ENCODE measurements around the gene FNDC3B.

FNDC3B gene

GRCh38 chr3:172314591-172315160 is 275.3 kb downstream of the FNDC3B start:
- H2AFZ ChIP-seq (ENCODE audit: low read length), result no peak overlapping the region
- no peak for TF ChIP-seq EZH2 (optimal IDR thresholded peaks at IDR 0.05; ENCODE audit: low read depth, low read length)
- no peak for TF ChIP-seq EZH2phosphoT487 (IDR thresholded peaks at IDR 0.05; ENCODE audit: low read length)
- no peak for TF ChIP-seq CTCF (IDR thresholded peaks at IDR 0.05; ENCODE audit: low read length)
- DNase-seq, result no peak
- peaks cover 23% of the 10 kb centered on the region for H3K36me3 ChIP-seq (replicated peaks; ENCODE audit: insufficient read depth, low read length)
- H3K4me3 ChIP-seq (ENCODE audit: low read length), result no peak overlapping the region
- H3K9ac ChIP-seq (ENCODE audit: low read length), result no peak overlapping the region
- H3K4me2 ChIP-seq (ENCODE audit: low read depth, low read length), result no peak overlapping the region
- H3K4me1 ChIP-seq (ENCODE audit: low read length), result peaks cover 31% of the 10 kb centered on the region
- H3K27me3 ChIP-seq (replicated peaks; ENCODE audit: insufficient read depth, low read length), result no peaks in the 10 kb centered on the region
- H3F3A ChIP-seq (ENCODE audit: insufficient read depth, low read length), result 0 out of 2 replicates have a peak, but pooled peaks cover 11% of the 10 kb centered on the region
- no peaks in the 10 kb centered on the region for H3K9me2 ChIP-seq (replicated peaks; ENCODE audit: insufficient read depth, low read length)
- H3K9me3 ChIP-seq (replicated peaks; ENCODE audit: insufficient read depth, low read length), result no peaks in the 10 kb centered on the region
- H3K79me2 ChIP-seq (ENCODE audit: low read length), result peaks cover 19% of the 10 kb centered on the region
- H3K27ac ChIP-seq (ENCODE audit: low read length), result no peak overlapping the region; the same call in 1 of the 2 replicates
- H4K20me1 ChIP-seq (ENCODE audit: insufficient read depth, low read length), result no peaks in the 10 kb centered on the region

GRCh38 chr3:172315401-172316091 is 276.2 kb downstream of the FNDC3B start:
- TF ChIP-seq CTCF (IDR thresholded peaks at IDR 0.05; ENCODE audit: low read length) (no peak), EZH2phosphoT487 (IDR thresholded peaks at IDR 0.05; ENCODE audit: low read length) (no peak), EZH2 (optimal IDR thresholded peaks at IDR 0.05; ENCODE audit: low read depth, low read length) (no peak)
- Histone ChIP-seq H3K79me2 (ENCODE audit: low read length) (peaks cover 22% of the 10 kb centered on the region), H3K27me3 (replicated peaks; ENCODE audit: insufficient read depth, low read length) (no peaks in the 10 kb centered on the region), H3K4me3 (ENCODE audit: low read length) (no peak overlapping the region), H3K9ac (ENCODE audit: low read length) (no peak overlapping the region), H3K4me2 (ENCODE audit: low read depth, low read length) (peak overlapping the region; percentile 44), H3K36me3 (replicated peaks; ENCODE audit: insufficient read depth, low read length) (peaks cover 16% of the 10 kb centered on the region), H3F3A (ENCODE audit: insufficient read depth, low read length) (0 out of 2 replicates have a peak, but pooled peaks cover 11% of the 10 kb centered on the region), H3K9me3 (replicated peaks; ENCODE audit: insufficient read depth, low read length) (no peaks in the 10 kb centered on the region), H2AFZ (ENCODE audit: low read length) (no peak overlapping the region), H3K9me2 (replicated peaks; ENCODE audit: insufficient read depth, low read length) (no peaks in the 10 kb centered on the region), H3K4me1 (ENCODE audit: low read length) (peaks cover 31% of the 10 kb centered on the region), H3K27ac (ENCODE audit: low read length) (peak overlapping the region; percentile 15; the same call in 1 of the 2 replicates), H4K20me1 (ENCODE audit: insufficient read depth, low read length) (no peaks in the 10 kb centered on the region)
- DNase-seq, result peak; percentile 72

GRCh38 chr3:172316758-172317157 is 277.4 kb downstream of the FNDC3B start:
- Histone ChIP-seq H3K9me2 (replicated peaks; ENCODE audit: insufficient read depth, low read length) (no peaks in the 10 kb centered on the region), H3K27ac (ENCODE audit: low read length) (no peak overlapping the region), H3K79me2 (ENCODE audit: low read length) (peaks cover 23% of the 10 kb centered on the region), H3K4me3 (ENCODE audit: low read length) (no peak overlapping the region), H3K9me3 (replicated peaks; ENCODE audit: insufficient read depth, low read length) (no peaks in the 10 kb centered on the region), H3K4me1 (ENCODE audit: low read length) (peaks cover 31% of the 10 kb centered on the region), H3K36me3 (replicated peaks; ENCODE audit: insufficient read depth, low read length) (peaks cover 8% of the 10 kb centered on the region; the same call in 1 of the 2 replicates), H3K27me3 (replicated peaks; ENCODE audit: insufficient read depth, low read length) (no peaks in the 10 kb centered on the region), H3F3A (ENCODE audit: insufficient read depth, low read length) (0 out of 2 replicates have a peak, but pooled peaks cover 11% of the 10 kb centered on the region), H2AFZ (ENCODE audit: low read length) (no peak overlapping the region), H3K4me2 (ENCODE audit: low read depth, low read length) (no peak overlapping the region), H3K9ac (ENCODE audit: low read length) (no peak overlapping the region), H4K20me1 (ENCODE audit: insufficient read depth, low read length) (no peaks in the 10 kb centered on the region)
- no peak for DNase-seq
- TF ChIP-seq EZH2 (optimal IDR thresholded peaks at IDR 0.05; ENCODE audit: low read depth, low read length) (no peak), CTCF (IDR thresholded peaks at IDR 0.05; ENCODE audit: low read length) (no peak), EZH2phosphoT487 (IDR thresholded peaks at IDR 0.05; ENCODE audit: low read length) (no peak)
